Liver (tissue), 9 donors: ENCODE measurements around the gene PTK6. TPM values are rescaled to one million over a fixed set of nuclear protein-coding genes. Genes with fewer than 3 reads are reported as not detected.

ENCODE experiments used
- DNase-seq: peaks from one replicate; pipeline ENCODE4 v3.0.0-alpha.2; 2017; ENCODE audit warnings: low spot score
- H3K27ac ChIP-seq, 2 donors: one replicate each; pipeline ENCODE4 v1.7.0; 2013; ENCODE audit warnings: inconsistent platforms in 2 of 2, low read length in 2 of 2, control low read depth in 1 of 2, low read depth in 1 of 2, mild to moderate bottlenecking in 1 of 2
- H3K27me3 ChIP-seq, 4 donors: one replicate each; pipeline versions ENCODE4 v1.6.1 to v1.7.0; 2013; ENCODE audit warnings: low read length in 3 of 4, inconsistent platforms in 1 of 4, mild to moderate bottlenecking in 1 of 4, moderate library complexity in 1 of 4; ENCODE audit not compliant: control insufficient read depth in 4 of 4, insufficient read depth in 4 of 4
- H3K36me3 ChIP-seq, 4 donors: one replicate each; pipeline versions ENCODE4 v1.6.1 to v1.7.0; 2013; ENCODE audit warnings: low read length in 3 of 4, mild to moderate bottlenecking in 3 of 4, low read depth in 1 of 4, moderate library complexity in 1 of 4; ENCODE audit not compliant: control insufficient read depth in 4 of 4, insufficient read depth in 3 of 4
- H3K4me1 ChIP-seq, 4 donors: one replicate each; pipeline versions ENCODE4 v1.6.1 to v1.7.0; 2013; ENCODE audit warnings: low read length in 3 of 4, mild to moderate bottlenecking in 3 of 4, moderate library complexity in 1 of 4; ENCODE audit not compliant: control insufficient read depth in 4 of 4, insufficient read depth in 4 of 4
- H3K4me3 ChIP-seq, 3 donors: one replicate each; pipeline versions ENCODE4 v1.6.1 to v1.7.0; 2013; ENCODE audit warnings: low read length in 3 of 3, control low read depth in 1 of 3, low read depth in 1 of 3, mild to moderate bottlenecking in 1 of 3
- H3K9ac ChIP-seq, 2 donors: one replicate each; pipeline ENCODE4 v1.7.0; 2013; ENCODE audit warnings: low read length in 2 of 2, mild to moderate bottlenecking in 2 of 2, moderate library complexity in 2 of 2, control low read depth in 1 of 2, low read depth in 1 of 2
- H3K9me3 ChIP-seq, 4 donors: one replicate each; pipeline versions ENCODE4 v1.6.1 to v1.7.0; 2013; ENCODE audit warnings: low read length in 3 of 4; ENCODE audit not compliant: control insufficient read depth in 4 of 4
- CTCF ChIP-seq: fragments of 150-350 bp; IDR thresholded peaks from 2 replicates; pipeline ENCODE4 v1.5.1; 2017; ENCODE audit warnings: improper control_type of control experiment, low read depth, low read length; ENCODE audit not compliant: missing input control
- EGR1 ChIP-seq, 2 donors: IDR thresholded peaks; 2 replicates each; pipeline ENCODE4 v1.6.1; 2016 to 2018; ENCODE audit warnings: antibody characterized with exemption in 2 of 2, low read depth in 2 of 2
- FOXA1 ChIP-seq: IDR thresholded peaks from 2 replicates; pipeline ENCODE4 v1.6.1; 2016; ENCODE audit warnings: antibody characterized with exemption
- FOXA2 ChIP-seq: IDR thresholded peaks from 2 replicates; pipeline ENCODE4 v1.6.1; 2016; ENCODE audit warnings: antibody characterized with exemption
- HNF4A ChIP-seq, 2 donors: conservative IDR thresholded peaks; 2 replicates each; pipeline ENCODE4 v1.6.1; 2016; ENCODE audit warnings: antibody characterized with exemption in 2 of 2, mild to moderate bottlenecking in 2 of 2
- HNF4G ChIP-seq: IDR thresholded peaks from 2 replicates; pipeline ENCODE4 v1.6.1; 2016; ENCODE audit warnings: antibody characterized with exemption
- JUND ChIP-seq, 2 donors: IDR thresholded peaks; 2 replicates each; pipeline ENCODE4 v1.6.1; 2016; ENCODE audit warnings: antibody characterized with exemption in 2 of 2
- MAX ChIP-seq: IDR thresholded peaks from 2 replicates; pipeline ENCODE4 v1.6.1; 2016; ENCODE audit warnings: antibody characterized with exemption
- NR2F2 ChIP-seq: IDR thresholded peaks from 2 replicates; pipeline ENCODE4 v1.6.1; 2016; ENCODE audit warnings: antibody characterized with exemption
- REST ChIP-seq: IDR thresholded peaks from 2 replicates; pipeline ENCODE4 v1.6.1; 2016; ENCODE audit warnings: antibody characterized with exemption, mild to moderate bottlenecking
- SP1 ChIP-seq: IDR thresholded peaks from 2 replicates; pipeline ENCODE4 v1.6.1; 2018; ENCODE audit warnings: antibody characterized with exemption, mild to moderate bottlenecking
- WGBS: extraction: QIAGEN DNeasy Blood & Tissue Kit; methylation state at CpG from one replicate; pipeline ENCODE4 v1.1.7; 2013; 5-methylcytosine and 5-hydroxymethylcytosine counted together
- polyA plus RNA-seq, 2 donors: library from polyadenylated mRNA; stranded (reverse) in 1 of 2; unstranded in 1 of 2; fragments of 200-250 nt in 1 of 2; fragments of >200 nt in 1 of 2; fragmentation: Nextera tagmentation in 1 of 2; extraction: Ambion mirVana in 1 of 2; gene quantifications; one replicate each; pipeline versions ENCODE4 v1.2.1 to v1.2.3, GENCODE V29; 2013 to 2015
- total RNA-seq, 2 donors: library from RNA; depleted of rRNA; stranded (reverse); fragments of >200 nt; gene quantifications; one replicate each; pipeline ENCODE4 v1.2.3, GENCODE V29; 2014
- donor health status: healthy.
- donor health status: healthy.
- donor health status: healthy.
- donor health status: healthy.
- donor health status: healthy.

The PTK6 gene
- total and polyA plus RNA-seq, 4 donors = 0.05 to 1.2 (median 0.23) TPM

- no peak overlapping the region for H3K9ac ChIP-seq
- no peaks in the 10 kb centered on the region for H3K36me3 ChIP-seq
- H3K27ac ChIP-seq = no peak overlapping the region
- peaks cover 2 to 19% (median 6%) of the 10 kb centered on the region in 4 donors for H3K4me1 ChIP-seq
- no peaks in the 10 kb centered on the region for H3K27me3 ChIP-seq
- no peaks in the 10 kb centered on the region for H3K9me3 ChIP-seq
- TF ChIP-seq SP1 = no peak
- WGBS = 78% methylated on average over 23 of the region's 23 CpGs
- peak overlapping the region in 2 of 3 donors; percentile 48 to 92 for H3K4me3 ChIP-seq
- no peak for DNase-seq
Measured at GRCh38 chr20:63521602-63522001, 15.6 kb downstream of the PTK6 start.

GRCh38 chr20:63520934-63521601 is 16.1 kb downstream of the PTK6 start:
- WGBS = 11% methylated on average over 68 of the region's 68 CpGs
- Histone ChIP-seq H3K4me1 (peaks cover 2 to 19% (median 6%) of the 10 kb centered on the region in 4 donors), H3K9me3 (no peaks in the 10 kb centered on the region), H3K4me3 (peak overlapping the region; percentile 48 to 92 (median 63)), H3K27ac (peak overlapping the region in 1 of 2 donors; percentile 78), H3K36me3 (no peaks in the 10 kb centered on the region), H3K9ac (peak overlapping the region in 1 of 2 donors; percentile 16), H3K27me3 (no peaks in the 10 kb centered on the region)
- peak; percentile 75 for DNase-seq
- TF ChIP-seq EGR1 (IDR thresholded peaks at IDR 0.05; ENCODE audit: low read depth in 2 of 2) = no peak
- TF ChIP-seq FOXA2 = peak; percentile 48
- TF ChIP-seq NR2F2 = no peak
- no peak for TF ChIP-seq CTCF
- TF ChIP-seq MAX = no peak
- TF ChIP-seq FOXA1 = no peak
- no peak for TF ChIP-seq HNF4G
- TF ChIP-seq HNF4A (conservative IDR thresholded peaks at IDR 0.05) = no peak
- TF ChIP-seq REST = no peak

GRCh38 chr20:63520504-63520933 is 16.7 kb downstream of the PTK6 start, which contains the start of gene PPDPF:
TSS of gene PPDPF (plus strand) at chr20:63520765. CDS start at chr20:63521309, 544 bp downstream.
- DNase-seq = peak; percentile 86
- Histone ChIP-seq H3K36me3 (no peaks in the 10 kb centered on the region), H3K4me3 (peak within 1 kb of the TSS; percentile 48 to 92 (median 63)), H3K27ac (peak within 1 kb of the TSS; percentile 38 to 78), H3K9me3 (no peaks in the 10 kb centered on the region), H3K27me3 (no peaks in the 10 kb centered on the region), H3K9ac (peak within 1 kb of the TSS in 1 of 2 donors; percentile 16), H3K4me1 (peaks cover 2 to 19% (median 6%) of the 10 kb centered on the region in 4 donors)
- under 1% methylated on average over 64 of the region's 64 CpGs for WGBS
- TF ChIP-seq MAX (no peak), JUND (IDR thresholded peaks at IDR 0.05) (no peak), REST (peak; percentile 26)
